GM21717 (cell line): ENCODE results near the gene STXBP5.
A peak's percentile ranks its signal among the peaks of the same experiment; 100 is the strongest.
"Not testable (repeated sequence)": the region's sequence is repeated elsewhere in the genome, so short reads cannot be mapped to it uniquely, and the experiment has no call there.

Experiments used
- ATAC-seq: cut with Tn5 transposase; IDR thresholded peaks from one replicate; pipeline ENCODE4 v1.9.1; 2021; ENCODE audit warnings: mild to moderate bottlenecking, moderate library complexity; ENCODE audit not compliant: unreplicated experiment

Gene STXBP5

GRCh38 chr6:147361311-147361981 is 157.2 kb downstream of the STXBP5 start:
- ATAC-seq: no peak

- ATAC-seq: no peak
Observed at GRCh38 chr6:147366290-147366689, 162.1 kb downstream of the STXBP5 start.

DNA sequence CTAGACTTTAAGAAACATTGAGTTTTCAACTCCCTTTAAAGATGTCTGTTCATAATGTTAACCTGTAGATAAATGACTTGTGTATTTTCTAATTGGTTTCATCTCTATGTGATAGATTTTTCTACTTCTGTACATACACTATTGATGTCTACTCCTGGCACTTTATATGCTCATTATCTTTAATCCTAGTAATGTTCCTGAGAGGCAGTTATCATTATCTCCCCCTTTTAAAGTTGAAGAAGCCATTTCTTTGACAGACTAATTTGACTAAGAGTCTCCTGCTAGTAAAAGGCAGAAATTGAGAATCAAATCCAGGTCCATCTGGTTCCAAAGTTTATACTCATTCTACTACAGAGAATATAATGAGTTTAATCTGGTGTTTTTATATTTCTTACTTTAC is 167.1 kb downstream of the STXBP5 start:
- ATAC-seq: no peak

DNA sequence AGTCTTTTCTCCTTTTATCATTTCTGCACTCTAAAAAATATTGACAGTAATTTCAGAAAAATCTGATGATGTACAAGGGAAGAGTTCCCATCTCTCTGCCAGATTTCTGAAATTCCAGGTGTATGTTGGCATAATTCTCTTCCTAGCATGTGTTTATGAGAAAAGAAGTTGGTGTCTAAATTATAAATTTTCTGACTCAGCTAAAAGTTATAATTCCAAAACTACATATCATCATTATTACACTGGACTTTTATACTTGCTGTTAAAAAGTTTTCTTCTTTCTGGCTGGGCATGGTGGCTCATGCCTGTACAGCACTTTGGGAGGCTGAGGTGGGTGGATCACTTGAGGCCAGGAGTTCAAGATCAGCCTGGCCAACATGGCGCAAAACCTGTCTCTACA is 168.6 kb downstream of the STXBP5 start:
- no peak for ATAC-seq

DNA sequence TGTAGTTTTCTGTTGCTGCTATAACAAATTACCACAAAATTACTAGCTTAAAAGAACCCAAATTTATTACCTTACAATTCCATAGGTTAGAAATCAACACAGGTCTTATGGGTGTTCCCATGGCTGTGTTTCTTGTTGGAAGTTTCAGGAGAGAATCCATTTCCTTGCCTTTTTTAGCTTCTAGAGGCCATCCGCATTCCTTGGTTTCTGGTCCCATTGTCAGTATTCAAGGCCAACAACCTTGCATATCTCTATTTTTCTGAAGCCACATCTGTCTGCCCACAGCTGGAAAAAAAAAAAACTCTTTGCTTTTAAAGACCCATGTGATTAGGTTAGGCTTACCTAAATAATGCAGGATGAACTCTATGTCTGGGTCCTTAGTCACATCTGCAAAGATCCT is 174.6 kb downstream of the STXBP5 start:
- ATAC-seq: no peak

DNA sequence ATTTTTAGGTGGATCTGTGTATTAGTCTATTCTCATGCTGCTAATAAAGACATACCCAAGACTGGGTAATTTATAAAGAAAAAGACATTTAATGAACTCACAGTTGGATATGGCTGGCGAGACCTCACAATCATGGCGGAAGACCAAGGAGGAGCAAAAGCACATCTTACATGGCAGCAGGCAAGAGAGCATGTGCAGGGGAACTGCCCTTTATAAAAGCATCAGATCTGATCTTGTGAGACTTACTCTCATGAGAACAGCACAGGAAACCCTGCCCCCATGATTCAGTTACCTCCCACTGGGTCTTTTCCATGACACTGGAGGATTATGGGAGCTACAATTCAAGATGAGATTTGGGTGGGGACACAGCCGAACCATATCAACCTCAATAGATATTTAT is 176.6 kb downstream of the STXBP5 start:
- ATAC-seq: not testable (repeated sequence)

- ATAC-seq: no peak
Observed at GRCh38 chr6:147381712-147382111, 177.5 kb downstream of the STXBP5 start.

GRCh38 chr6:147382945-147383554 is 178.8 kb downstream of the STXBP5 start:
- no peak for ATAC-seq

GRCh38 chr6:147384029-147384428 is 179.8 kb downstream of the STXBP5 start:
- ATAC-seq: peak; percentile 70

DNA sequence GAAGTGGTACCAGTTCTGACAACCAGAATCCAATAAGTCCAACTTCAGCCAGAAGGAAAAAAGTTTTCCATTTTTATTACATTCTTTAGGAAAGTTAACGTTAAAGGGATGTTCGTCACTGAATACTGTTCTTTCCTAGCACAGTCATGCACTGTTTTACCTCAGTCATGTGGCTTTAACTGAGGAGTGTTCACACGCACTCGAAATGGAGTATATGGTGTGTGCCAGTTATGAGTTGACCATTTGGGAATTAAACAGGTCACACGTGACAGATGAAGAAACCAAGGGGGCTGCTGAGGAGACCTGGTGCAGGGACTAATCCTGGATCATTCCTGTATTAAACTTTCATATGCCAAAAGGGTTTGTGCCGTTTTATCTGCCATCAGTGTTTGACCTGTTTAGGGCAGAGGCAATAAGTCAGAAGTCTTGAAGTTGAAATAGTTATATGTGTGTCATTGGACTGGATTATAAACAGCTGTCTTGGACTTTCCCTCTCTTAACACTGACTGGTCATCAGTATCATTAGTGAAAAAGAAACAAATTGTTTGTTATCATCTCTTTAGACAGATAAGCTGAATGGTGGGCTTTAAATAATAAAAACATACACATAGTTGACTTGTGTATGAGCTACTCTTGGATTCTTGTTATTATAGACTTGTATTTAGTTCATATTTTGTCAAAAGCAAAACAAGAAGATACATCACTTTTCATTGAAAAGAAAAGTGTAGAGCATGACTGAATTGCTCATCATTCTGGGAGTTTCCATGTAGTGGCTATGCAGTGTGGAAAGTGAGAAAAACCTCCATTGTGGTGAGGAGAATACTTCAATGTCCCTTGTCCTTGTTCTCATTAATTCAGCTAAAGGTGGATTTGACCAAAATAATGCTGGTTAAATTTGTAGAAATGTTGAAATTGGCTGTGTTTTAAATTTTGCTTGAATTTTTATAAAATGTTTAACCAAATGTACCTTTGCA is 180.8 kb downstream of the STXBP5 start:
- ATAC-seq: peak; percentile 74

- no peak for ATAC-seq
Observed at GRCh38 chr6:147389463-147389862, 185.2 kb downstream of the STXBP5 start.

DNA sequence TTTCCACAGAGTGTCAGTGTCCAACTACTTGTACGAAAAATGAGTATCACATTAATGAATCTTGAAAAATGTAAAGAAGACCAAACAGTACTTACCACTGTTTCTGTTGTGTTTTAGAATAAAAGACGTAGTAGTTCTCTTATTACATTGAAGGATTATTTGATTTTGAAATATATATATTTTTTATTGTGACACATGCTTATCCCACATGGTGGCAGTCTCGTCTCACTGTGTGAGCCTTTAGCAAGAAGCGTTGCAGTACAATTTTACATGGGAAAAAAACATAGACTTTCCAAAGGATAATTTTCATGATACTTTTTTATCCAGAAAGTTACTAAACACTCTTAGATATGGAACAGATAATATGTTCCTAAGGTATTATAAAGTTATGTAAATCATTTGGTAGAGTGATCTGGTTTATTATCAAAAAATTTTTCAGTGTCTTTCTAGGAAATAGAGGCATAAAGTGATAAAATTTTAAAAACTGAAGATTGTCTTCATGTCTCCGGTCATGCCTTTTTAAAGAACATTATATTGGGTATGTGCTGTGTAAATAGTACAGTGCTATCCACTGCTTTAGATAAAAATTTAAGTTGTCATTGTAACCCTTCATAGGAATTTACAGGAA is 186.8 kb downstream of the STXBP5 start:
- no peak for ATAC-seq

GRCh38 chr6:147392917-147393625 is 188.9 kb downstream of the STXBP5 start:
- no peak for ATAC-seq

- ATAC-seq: no peak
Observed at GRCh38 chr6:147395158-147395557, 190.9 kb downstream of the STXBP5 start.

- no peak for ATAC-seq
Observed at GRCh38 chr6:147397306-147397705, 193.1 kb downstream of the STXBP5 start.

GRCh38 chr6:147400968-147401367 is 196.8 kb downstream of the STXBP5 start:
- ATAC-seq: no peak

DNA sequence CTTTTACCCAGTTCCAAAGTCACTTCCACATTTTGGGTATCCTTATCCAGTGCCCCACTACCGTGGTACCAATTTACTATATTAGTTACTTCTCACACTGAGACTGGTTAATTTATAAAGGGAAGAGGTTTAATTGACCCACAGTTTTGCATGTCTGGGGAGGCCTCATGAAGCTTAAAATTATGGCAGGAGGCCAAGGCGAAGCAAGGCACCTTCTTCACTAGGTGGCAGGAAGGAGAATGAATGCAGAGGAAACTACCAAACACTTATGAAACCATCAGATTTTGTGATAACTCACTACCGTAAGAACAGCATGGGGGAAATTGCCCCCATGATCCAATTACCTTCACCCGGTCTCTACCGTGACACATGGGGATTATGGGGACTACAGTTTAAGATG is 197.6 kb downstream of the STXBP5 start:
- ATAC-seq: no peak

DNA sequence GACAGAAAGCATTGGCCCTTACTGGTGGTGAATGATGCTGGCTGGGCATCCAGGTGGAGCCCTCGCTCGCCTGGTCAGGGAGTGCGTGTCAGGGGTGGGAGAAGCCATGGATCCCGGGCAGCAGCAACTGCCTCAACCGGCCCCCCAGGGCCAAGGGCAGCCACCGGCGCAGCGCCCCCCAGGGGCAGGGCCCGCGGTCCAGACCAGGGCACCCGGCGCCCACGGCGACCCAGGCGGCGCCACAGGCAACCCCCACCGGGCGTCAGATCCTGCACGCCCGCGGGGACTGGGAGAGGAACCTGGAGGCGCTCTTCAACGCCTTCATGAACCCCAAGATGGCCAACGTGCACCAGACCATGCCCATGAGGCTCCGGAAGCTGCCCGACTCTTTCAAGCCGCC is 202.6 kb downstream of the STXBP5 start:
- no peak for ATAC-seq

- ATAC-seq: no peak
Observed at GRCh38 chr6:147407571-147407970, 203.4 kb downstream of the STXBP5 start.

- no peak for ATAC-seq
Observed at GRCh38 chr6:147416622-147417021, 212.4 kb downstream of the STXBP5 start.

DNA sequence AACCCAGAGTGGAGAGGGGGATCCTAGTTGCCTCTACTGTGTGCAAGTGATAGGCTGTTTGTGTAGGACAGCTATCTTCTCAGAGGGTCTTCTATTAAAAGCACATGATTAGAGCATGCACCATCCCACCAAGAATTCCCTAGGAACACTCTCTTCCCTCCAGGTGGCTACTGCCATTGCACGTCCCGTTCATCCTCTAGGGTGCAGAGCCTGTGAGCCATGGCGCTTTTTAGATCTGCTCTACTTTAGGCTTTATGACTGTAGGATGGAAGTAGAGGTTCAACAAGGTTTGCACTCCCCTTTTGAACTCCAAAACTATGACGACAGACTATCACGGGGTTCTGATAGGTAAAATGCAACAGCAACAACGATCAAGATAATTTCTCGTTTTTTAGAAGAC is 213.7 kb downstream of the STXBP5 start:
- ATAC-seq: no peak
